Measurements from ENCODE around the gene PLSCR3.

Gene PLSCR3

GRCh38 chr17:7346761-7347614 is 47.3 kb downstream of the PLSCR3 start:
- no peak for DNase-seq

DNA sequence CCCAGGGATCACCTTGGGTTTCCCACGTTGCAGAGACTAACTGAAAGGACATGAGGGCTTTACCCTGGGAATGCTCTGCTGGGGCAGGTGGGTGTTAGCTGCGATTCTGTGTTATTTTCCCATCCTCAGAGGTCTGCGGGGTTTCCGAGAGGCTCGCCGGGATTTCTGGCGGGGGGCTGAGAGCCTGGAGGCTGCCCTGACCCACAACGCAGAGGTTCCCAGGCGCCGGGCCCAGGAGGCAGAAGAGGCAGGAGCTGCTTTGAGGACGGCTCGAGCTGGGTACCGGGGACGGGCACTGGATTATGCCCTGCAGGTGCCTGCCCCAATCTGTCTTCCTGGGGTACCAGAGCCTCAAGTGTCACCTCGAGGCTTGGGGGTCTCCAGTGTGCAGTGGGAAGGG is 51.1 kb downstream of the PLSCR3 start:
- DNase-seq, result no peak

- DNase-seq, result no peak
Observed at GRCh38 chr17:7341842-7342241, 52.5 kb downstream of the PLSCR3 start.

- no peak for DNase-seq
Observed at GRCh38 chr17:7340179-7340578, 54.1 kb downstream of the PLSCR3 start.
